Activated CD4-positive, alpha-beta memory T cell treated with anti-CD3 and anti-CD28 coated beads, Interleukin-2, amount 10 ng/mL, durations not matched to agents 7 days and 5 days (primary cell): Measurements from ENCODE around the gene PTPN2. TPM values are rescaled to one million over a fixed set of nuclear protein-coding genes. Genes with fewer than 3 reads are reported as not detected.

Experiments
- CTCF ChIA-PET: fragments of 350-600 bp; sonication (Branson Sonifier 250); formaldehyde crosslinking; loops from one replicate; lab custom pipeline; 2021; ENCODE audit warnings: antibody characterized with exemption, inconsistent platforms; lab: Charles Lee
- POLR2A ChIA-PET: fragments of 350-600 bp; sonication (Branson Sonifier 250); formaldehyde crosslinking; loops from one replicate; lab custom pipeline; 2021; ENCODE audit warnings: antibody characterized with exemption; lab: Charles Lee
- DNase-seq: peaks from one replicate; pipeline ENCODE4 v3.0.0-alpha.2; 2020
- H3K27ac Mint-ChIP-seq: one replicate; pipeline ENCODE4 v1.8.0; 2021; ENCODE audit warnings: mild to moderate bottlenecking, mixed read lengths
- H3K27me3 Mint-ChIP-seq: one replicate; pipeline ENCODE4 v1.8.0; 2021; ENCODE audit warnings: mixed read lengths
- H3K36me3 Mint-ChIP-seq: one replicate; pipeline ENCODE4 v1.8.0; 2021; ENCODE audit warnings: low read depth, mixed read lengths
- H3K4me1 Mint-ChIP-seq: one replicate; pipeline ENCODE4 v1.8.0; 2021; ENCODE audit warnings: mixed read lengths
- H3K4me3 Mint-ChIP-seq: one replicate; pipeline ENCODE4 v1.8.0; 2021; ENCODE audit warnings: mild to moderate bottlenecking, mixed read lengths
- H3K9me3 Mint-ChIP-seq: one replicate; pipeline ENCODE4 v1.8.0; 2021; ENCODE audit warnings: mixed read lengths
- total RNA-seq, 2 experiments: library from RNA; stranded (reverse); gene quantifications; one replicate each; pipeline ENCODE4 v1.2.3, GENCODE V29; 2021

The PTPN2 gene
- total RNA-seq, 2 experiments from 2014 or later = 82.9 to 90.8 TPM

DNA sequence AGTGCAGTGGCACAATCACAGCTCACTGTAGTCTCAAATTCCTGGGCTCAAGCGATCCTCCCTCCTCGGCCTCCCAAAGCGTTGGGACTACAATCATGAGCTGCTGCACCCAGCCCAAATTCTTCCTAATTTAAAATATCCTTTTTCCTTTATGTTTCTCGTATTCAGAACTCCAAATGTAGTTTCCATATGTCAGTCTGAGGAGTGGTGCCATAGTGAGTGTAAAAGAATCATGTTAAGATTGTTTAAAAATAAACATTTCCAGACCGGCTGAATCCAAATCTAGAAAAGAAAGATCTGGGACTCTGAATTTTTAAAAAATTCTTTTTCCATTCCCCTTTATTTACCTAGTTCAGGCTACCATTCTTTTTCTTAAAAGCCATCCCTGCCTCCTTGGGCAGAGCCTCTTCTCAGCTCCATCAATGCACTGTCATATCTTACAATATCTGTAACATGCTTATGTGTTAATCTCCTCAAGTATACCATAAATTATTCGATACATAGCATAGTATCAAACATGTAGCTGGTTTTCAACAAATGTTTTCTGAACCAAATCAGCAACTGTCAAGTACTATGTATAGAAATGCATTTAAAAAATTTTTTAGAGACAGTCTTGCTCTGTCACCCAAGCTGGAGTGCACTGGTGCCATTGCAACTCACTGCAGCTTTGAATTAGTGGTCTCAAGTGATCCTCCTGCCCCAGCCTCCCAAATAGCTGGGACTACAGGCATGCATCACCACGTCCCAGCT lies 31.3 kb downstream of the PTPN2 start:
- peaks cover 66% of the 10 kb centered on the region for H3K36me3 Mint-ChIP-seq

DNA sequence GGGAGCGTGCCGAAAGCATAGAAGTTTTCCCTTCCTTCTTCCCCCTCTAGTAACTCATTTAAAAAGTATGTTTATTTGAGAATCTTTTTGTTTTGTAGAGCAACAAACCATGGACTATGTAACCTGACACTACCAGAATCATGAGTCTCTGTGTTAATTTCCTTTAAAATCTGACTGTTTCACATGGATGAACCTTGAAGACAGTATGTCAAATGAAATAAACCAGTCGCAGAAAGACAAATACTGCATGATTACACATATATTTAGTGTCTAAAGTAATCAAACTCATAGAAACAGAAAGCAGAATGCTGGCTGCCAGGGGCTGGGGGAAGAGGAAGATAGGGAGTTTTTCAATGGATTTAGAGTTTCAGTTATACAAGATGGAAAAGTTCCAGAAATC lies 32.3 kb downstream of the PTPN2 start:
- POLR2A ChIA-PET = interaction anchor here (2.2 kb wide), 1 partner anchor 32 kb away, joined by 9 read pairs; the partner anchor contains the start of gene PTPN2
- DNase-seq = no peak
- Mint-ChIP-seq H3K27me3 (no peaks in the 10 kb centered on the region), H3K9me3 (no peaks in the 10 kb centered on the region), H3K36me3 (peaks cover 66% of the 10 kb centered on the region), H3K4me1 (peaks cover 46% of the 10 kb centered on the region), H3K4me3 (no peak overlapping the region), H3K27ac (no peak overlapping the region)
- CTCF ChIA-PET = no interaction called here

More for the DNA sequence above, 31.3 kb downstream of the PTPN2 start:
- Mint-ChIP-seq H3K9me3 (no peaks in the 10 kb centered on the region), H3K4me1 (peaks cover 53% of the 10 kb centered on the region), H3K27ac (no peak overlapping the region), H3K27me3 (no peaks in the 10 kb centered on the region), H3K4me3 (no peak overlapping the region)
- POLR2A ChIA-PET = interaction anchor here (1.4 to 2.2 kb wide), 3 partner anchors 12 to 77 kb away, joined by 4 to 9 read pairs (median 8); partner anchors contain the start of gene PTPN2
- DNase-seq = no peak
- CTCF ChIA-PET = no interaction called here

DNA sequence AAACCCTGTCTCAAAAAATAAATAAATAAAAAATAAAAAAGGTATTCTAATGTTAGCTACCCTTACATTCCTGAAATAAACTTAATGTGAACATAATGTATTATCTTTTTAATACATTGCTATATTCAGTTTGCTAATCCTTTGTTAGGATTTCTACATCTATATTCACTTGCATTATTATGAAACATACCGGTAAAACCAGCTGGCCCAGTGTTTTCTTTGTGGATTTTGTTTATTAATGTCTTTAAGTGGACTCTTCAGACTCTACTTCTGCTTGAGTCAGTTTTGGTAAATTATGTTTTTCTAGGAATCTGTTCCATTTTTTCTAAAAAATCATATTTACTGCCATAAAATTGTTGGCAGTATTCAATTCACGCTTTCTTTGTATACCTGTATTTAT lies 34.5 kb downstream of the PTPN2 start:
- DNase-seq = no peak
- no peaks in the 10 kb centered on the region for H3K9me3 Mint-ChIP-seq
- H3K36me3 Mint-ChIP-seq = peaks cover 55% of the 10 kb centered on the region
- no peaks in the 10 kb centered on the region for H3K27me3 Mint-ChIP-seq
- H3K4me1 Mint-ChIP-seq = peaks cover 45% of the 10 kb centered on the region
- H3K4me3 Mint-ChIP-seq = no peak overlapping the region
- ChIA-PET POLR2A (interaction anchor here (1.3 to 1.4 kb wide), 2 partner anchors 8 to 13 kb away, joined by 4 to 5 read pairs; no protein-coding TSS in a partner anchor), CTCF (no interaction called here)
- H3K27ac Mint-ChIP-seq = no peak overlapping the region

DNA sequence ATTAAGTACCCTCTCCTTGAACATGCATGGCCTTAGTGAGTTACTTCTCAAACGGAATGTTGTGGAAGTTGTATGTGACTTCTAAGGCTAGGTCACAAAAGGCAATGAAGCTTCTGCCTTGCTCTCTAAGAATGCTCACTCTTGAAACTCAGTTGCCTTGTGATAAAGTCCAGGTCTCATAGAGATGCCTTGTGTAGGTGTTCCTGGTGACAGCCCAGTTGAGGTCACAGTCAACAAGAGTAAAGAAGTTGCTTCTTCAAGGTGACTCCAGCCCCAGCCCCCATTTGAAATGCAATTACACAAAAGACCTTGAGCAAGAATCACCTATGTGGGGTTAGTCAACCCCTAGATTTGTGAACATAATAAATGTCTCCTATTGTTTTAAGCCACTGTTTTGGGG lies 35.6 kb downstream of the PTPN2 start:
- Mint-ChIP-seq H3K27me3 (no peaks in the 10 kb centered on the region), H3K4me1 (peaks cover 48% of the 10 kb centered on the region), H3K4me3 (no peak overlapping the region), H3K9me3 (no peaks in the 10 kb centered on the region), H3K27ac (no peak overlapping the region), H3K36me3 (peaks cover 50% of the 10 kb centered on the region)
- ChIA-PET POLR2A (interaction anchor here (1.4 kb wide), 1 partner anchor 14 kb away, joined by 4 read pairs; no protein-coding TSS in a partner anchor), CTCF (no interaction called here)
- DNase-seq = no peak

DNA sequence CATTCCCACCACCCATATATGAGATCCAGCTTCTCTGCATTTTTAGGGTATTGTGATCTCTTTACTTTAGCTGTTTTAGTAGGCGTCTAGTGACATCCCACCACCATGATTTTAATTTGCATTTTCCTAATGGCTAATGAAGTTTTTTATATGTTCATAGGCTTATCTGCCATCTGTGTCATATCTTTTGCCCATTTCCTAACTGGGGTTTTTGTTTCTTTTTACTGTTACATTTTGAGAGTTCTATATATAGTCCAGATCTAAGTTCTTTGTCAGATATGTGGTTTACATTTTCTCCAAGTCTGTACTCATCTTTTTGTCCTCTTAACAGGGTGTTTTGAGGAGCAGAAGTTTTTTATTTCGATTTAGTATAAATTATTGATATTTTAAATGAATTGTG lies 39.6 kb downstream of the PTPN2 start:
- DNase-seq = no peak
- Mint-ChIP-seq H3K9me3 (no peaks in the 10 kb centered on the region), H3K27me3 (no peaks in the 10 kb centered on the region), H3K4me1 (peaks cover 71% of the 10 kb centered on the region), H3K27ac (peak overlapping the region; percentile 63), H3K36me3 (peaks cover 56% of the 10 kb centered on the region), H3K4me3 (peak overlapping the region; percentile 0)
- POLR2A ChIA-PET = interaction anchor here (0.9 to 2.5 kb wide), 14 partner anchors 13 to 147 kb away, joined by 3 to 31 read pairs (median 4); partner anchors contain the start of genes CEP192, PSMG2 and PTPN2
- CTCF ChIA-PET = interaction anchor here (0.8 to 2.1 kb wide), 4 partner anchors 13 to 39 kb away, joined by 3 to 7 read pairs (median 4); partner anchors contain the start of gene PTPN2

DNA sequence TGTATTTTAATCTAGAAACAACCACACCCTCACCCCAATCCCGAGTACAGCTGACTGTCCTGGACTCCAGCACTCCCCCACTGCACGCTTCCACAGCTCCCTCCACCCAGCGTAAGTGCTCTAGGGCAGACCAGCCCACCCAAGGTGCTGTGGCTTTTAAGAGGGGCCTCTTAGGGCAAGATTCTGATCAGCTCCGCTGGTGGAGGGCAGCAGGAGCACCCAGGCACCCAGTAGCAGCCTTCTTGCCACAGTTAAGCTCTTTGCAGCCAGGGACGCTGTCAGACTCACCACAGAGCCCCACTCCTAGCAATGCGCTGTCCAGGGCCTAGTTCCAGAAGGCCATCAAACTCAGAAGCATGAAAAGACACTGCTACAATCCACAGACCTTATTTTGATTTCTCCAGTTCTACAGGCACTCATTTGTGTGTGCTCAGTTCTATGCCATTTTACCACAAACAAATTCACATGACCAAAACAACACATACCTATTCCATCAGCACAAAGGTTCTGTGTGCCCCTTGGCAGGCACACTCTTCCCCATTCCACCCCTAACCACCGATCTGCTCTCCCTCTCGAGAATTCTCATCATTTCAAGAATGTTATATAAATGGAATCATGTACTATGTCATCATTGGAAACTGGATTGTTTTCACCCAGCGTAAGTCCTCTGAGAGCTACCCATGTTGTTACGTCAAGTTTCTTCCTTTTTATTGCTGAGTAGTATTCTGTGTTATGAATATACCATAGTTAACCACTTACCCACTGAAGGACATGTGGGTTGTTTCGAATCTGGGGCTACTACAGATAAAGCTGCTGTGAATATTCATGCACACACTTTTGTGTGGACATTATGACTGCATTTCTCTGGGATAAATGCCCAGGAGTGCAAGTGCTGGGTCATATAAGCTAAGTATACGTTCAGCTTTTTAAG lies 40.4 kb downstream of the PTPN2 start:
- H3K27ac Mint-ChIP-seq = peak overlapping the region; percentile 63
- peaks cover 51% of the 10 kb centered on the region for H3K36me3 Mint-ChIP-seq
- peaks cover 72% of the 10 kb centered on the region for H3K4me1 Mint-ChIP-seq
- H3K27me3 Mint-ChIP-seq = no peaks in the 10 kb centered on the region
- ChIA-PET POLR2A (interaction anchor here (0.9 to 2.5 kb wide), 12 partner anchors 14 to 148 kb away, joined by 3 to 31 read pairs (median 4); partner anchors contain the start of genes CEP192, PSMG2 and PTPN2), CTCF (interaction anchor here (1.0 to 2.1 kb wide), 4 partner anchors 14 to 49 kb away, joined by 3 to 7 read pairs (median 4); partner anchors contain the start of gene PTPN2)
- H3K9me3 Mint-ChIP-seq = no peaks in the 10 kb centered on the region
- DNase-seq = no peak
- H3K4me3 Mint-ChIP-seq = peak overlapping the region; percentile 8

DNA sequence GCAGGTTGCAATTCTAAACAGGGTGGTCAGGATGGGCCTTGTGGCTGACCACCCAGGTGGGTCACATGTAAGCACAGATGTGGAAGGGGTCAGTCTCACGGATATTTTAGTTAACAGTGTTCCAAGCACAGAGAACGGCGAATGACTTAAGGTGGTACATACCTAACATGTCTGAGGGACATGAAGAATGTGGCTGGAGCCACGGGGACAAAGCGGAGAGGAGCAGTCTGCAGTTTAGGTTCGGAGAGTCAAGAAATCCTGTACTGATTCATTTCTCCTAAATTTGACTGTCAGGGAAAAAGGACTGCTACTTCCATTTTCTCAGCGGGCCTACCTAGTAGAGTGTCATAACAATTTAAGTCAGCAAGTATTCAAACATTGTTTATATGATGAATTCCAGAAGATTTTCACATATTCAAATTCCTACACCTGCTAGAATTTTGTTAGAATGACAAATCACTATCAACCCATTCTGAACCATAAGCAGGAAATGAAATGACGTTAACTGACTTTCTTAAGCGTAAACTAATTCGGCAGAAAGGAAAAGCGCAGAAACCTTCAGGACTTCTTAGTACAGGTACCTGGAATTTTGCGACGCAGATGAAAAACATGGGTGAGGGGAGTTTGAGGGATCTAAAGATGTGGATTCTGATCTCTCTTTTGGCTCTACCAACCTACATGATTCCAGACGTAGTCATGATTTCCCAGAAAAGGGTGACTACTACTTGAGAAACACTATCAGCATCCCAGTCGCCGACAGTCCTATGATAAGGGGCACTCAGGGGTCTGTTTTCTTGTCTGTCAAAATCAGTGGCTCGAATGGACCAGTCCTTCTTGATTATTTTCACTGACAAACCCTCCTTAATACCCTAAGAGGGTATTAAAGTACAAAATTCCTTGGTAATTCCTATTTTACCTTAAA lies 41.3 kb downstream of the PTPN2 start:
- Mint-ChIP-seq H3K9me3 (no peaks in the 10 kb centered on the region), H3K27me3 (no peaks in the 10 kb centered on the region), H3K4me3 (no peak overlapping the region), H3K4me1 (peaks cover 78% of the 10 kb centered on the region), H3K36me3 (peaks cover 45% of the 10 kb centered on the region), H3K27ac (peak overlapping the region; percentile 39)
- DNase-seq = no peak
- ChIA-PET CTCF (interaction anchor here (1.0 kb wide), 1 partner anchor 50 kb away, joined by 3 read pairs; no protein-coding TSS in a partner anchor), POLR2A (interaction anchor here (2.4 to 2.5 kb wide), 2 partner anchors 15 to 40 kb away, joined by 16 to 31 read pairs; partner anchors contain the start of gene PTPN2)

DNA sequence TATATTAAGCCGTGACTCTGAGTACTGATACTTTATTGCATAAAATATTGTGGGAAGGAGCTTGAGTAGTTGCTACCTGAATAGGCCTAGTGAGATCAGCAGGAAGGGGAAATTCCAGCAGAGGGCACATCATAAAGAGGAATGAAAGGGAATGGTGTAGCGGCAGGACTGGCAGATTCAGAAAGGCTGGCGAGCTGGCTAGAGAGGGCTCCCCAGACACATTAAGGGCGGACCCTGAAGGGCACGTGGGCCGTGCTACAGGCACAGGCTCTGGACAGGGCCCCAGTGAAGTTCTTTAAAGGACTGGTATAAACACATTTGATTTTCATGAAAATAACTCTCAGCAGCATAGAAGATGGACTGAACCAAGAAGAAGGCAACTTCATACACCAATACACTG lies 43.0 kb downstream of the PTPN2 start:
- POLR2A ChIA-PET = interaction anchor here (0.6 to 4.6 kb wide), 9 partner anchors 9 to 844 kb away, joined by 3 to 96 read pairs (median 8); partner anchors contain the start of genes AFG3L2, CEP76, PSMG2 and PTPN2
- DNase-seq = no peak
- no peaks in the 10 kb centered on the region for H3K27me3 Mint-ChIP-seq
- H3K4me3 Mint-ChIP-seq = no peak overlapping the region
- H3K4me1 Mint-ChIP-seq = peaks cover 85% of the 10 kb centered on the region
- H3K9me3 Mint-ChIP-seq = no peaks in the 10 kb centered on the region
- CTCF ChIA-PET = interaction anchor here (1.4 kb wide), 1 partner anchor 52 kb away, joined by 5 read pairs; no protein-coding TSS in a partner anchor
- peaks cover 38% of the 10 kb centered on the region for H3K36me3 Mint-ChIP-seq
- H3K27ac Mint-ChIP-seq = peak overlapping the region; percentile 100

DNA sequence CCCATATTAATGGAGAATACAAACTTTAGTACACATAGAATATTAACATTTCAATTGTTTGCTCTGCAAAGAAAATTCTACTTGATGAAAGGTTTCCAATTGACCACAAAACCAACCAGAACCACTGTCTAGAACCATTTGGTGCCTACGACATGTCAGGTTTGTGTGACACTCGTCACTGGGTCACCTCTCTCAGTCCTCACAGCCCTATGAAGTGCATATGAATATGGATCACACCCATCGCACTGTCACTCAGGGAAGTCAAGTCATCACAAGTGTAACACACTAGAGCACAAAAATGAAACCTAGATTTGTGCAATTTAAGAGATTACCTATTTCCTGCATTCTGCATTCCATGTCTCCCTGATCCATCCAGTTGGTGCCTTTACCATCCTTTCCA lies 43.7 kb downstream of the PTPN2 start:
- H3K36me3 Mint-ChIP-seq = peaks cover 40% of the 10 kb centered on the region

DNA sequence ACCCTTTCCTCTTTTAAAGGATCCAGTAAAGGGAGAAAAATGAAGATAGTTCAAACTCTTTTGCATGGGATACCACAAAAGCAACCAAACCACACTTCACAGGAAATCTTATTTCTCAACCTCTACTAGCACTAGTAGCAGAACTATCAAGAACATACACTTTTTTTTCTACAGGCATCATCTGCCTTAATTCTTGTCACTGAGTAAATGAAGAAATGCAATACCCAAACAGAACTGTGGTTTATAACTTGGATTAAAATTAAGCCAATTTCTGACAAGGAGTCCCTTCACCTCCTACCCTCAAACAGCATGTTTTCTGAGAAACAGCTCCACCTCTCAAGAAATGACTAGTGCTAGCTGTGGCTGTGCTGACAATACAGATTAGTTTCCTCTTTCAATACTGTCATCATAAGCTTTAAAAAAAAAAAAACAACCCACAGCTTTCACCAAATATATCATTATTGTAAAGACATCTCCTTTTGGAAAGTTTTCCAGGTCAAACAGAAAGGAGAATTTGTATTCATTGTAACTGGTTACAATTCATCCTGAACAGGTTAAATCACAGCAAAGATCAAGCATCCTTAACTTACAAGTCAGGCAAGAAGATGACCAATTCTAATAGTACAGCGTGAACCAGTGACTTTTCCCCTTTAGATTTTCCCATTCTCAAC lies 44.4 kb downstream of the PTPN2 start:
- peak overlapping the region; percentile 71 for H3K4me3 Mint-ChIP-seq
- H3K27ac Mint-ChIP-seq = peak overlapping the region; percentile 100
- ChIA-PET CTCF (interaction anchor here (1.2 to 1.4 kb wide), 4 partner anchors 10 to 44 kb away, joined by 3 to 10 read pairs (median 3); partner anchors contain the start of gene PTPN2), POLR2A (interaction anchor here (0.7 to 4.6 kb wide), 15 partner anchors 10 to 772 kb away, joined by 3 to 96 read pairs (median 5); partner anchors contain the start of genes AFG3L2, CEP192, CEP76 and PSMG2)
- peaks cover 75% of the 10 kb centered on the region for H3K4me1 Mint-ChIP-seq
- H3K36me3 Mint-ChIP-seq = peaks cover 43% of the 10 kb centered on the region
- H3K27me3 Mint-ChIP-seq = no peaks in the 10 kb centered on the region
- DNase-seq = peak; percentile 62
- no peaks in the 10 kb centered on the region for H3K9me3 Mint-ChIP-seq

More for the DNA sequence above, 43.7 kb downstream of the PTPN2 start:
- peak overlapping the region; percentile 100 for H3K27ac Mint-ChIP-seq
- DNase-seq = peak; percentile 38
- no peaks in the 10 kb centered on the region for H3K27me3 Mint-ChIP-seq
- no peaks in the 10 kb centered on the region for H3K9me3 Mint-ChIP-seq
- POLR2A ChIA-PET = interaction anchor here (0.7 to 4.6 kb wide), 15 partner anchors 11 to 772 kb away, joined by 3 to 96 read pairs (median 5); partner anchors contain the start of genes AFG3L2, CEP192, CEP76 and PSMG2
- peak overlapping the region; percentile 71 for H3K4me3 Mint-ChIP-seq
- H3K4me1 Mint-ChIP-seq = peaks cover 82% of the 10 kb centered on the region
- CTCF ChIA-PET = interaction anchor here (1.2 to 1.4 kb wide), 5 partner anchors 11 to 53 kb away, joined by 3 to 10 read pairs (median 3); partner anchors contain the start of gene PTPN2
